ENCODE results near the gene BMP7.

DNA sequence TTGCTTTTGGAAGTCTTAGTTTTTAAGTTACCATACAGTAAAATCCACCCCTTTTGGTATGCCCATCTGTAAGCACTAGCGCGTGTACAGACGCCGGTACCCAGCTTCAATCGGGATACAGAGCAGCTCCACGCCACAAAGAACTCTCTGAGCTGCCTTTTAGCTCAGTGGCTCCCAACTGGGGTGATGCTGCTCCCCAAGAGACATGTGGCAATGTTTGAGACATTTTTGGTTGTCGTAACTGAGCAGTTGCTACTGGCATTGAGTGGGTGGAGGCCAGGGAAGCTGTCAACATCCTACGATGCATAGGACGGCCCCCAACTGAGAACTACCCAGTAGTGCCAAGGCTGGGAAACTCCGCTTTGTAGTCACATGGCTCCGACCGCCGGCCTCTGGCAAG is 73.3 kb downstream of the BMP7 start:
- TF ChIP-seq, protein P1, sequence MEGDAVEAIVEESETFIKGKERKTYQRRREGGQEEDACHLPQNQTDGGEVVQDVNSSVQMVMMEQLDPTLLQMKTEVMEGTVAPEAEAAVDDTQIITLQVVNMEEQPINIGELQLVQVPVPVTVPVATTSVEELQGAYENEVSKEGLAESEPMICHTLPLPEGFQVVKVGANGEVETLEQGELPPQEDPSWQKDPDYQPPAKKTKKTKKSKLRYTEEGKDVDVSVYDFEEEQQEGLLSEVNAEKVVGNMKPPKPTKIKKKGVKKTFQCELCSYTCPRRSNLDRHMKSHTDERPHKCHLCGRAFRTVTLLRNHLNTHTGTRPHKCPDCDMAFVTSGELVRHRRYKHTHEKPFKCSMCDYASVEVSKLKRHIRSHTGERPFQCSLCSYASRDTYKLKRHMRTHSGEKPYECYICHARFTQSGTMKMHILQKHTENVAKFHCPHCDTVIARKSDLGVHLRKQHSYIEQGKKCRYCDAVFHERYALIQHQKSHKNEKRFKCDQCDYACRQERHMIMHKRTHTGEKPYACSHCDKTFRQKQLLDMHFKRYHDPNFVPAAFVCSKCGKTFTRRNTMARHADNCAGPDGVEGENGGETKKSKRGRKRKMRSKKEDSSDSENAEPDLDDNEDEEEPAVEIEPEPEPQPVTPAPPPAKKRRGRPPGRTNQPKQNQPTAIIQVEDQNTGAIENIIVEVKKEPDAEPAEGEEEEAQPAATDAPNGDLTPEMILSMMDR (conservative IDR thresholded peaks at IDR 0.05 in 1 of 2, IDR thresholded peaks at IDR 0.05 in 1 of 2; ENCODE audit: extremely low read depth in 1 of 2, insufficient read depth in 1 of 2, low read depth in 1 of 2, low read length in 2 of 2) = no peak
- TF ChIP-seq EZH2 (IDR thresholded peaks at IDR 0.05; ENCODE audit: borderline replicate concordance, low read length) = no peak
